ENCODE data around the gene ALK.

DNA sequence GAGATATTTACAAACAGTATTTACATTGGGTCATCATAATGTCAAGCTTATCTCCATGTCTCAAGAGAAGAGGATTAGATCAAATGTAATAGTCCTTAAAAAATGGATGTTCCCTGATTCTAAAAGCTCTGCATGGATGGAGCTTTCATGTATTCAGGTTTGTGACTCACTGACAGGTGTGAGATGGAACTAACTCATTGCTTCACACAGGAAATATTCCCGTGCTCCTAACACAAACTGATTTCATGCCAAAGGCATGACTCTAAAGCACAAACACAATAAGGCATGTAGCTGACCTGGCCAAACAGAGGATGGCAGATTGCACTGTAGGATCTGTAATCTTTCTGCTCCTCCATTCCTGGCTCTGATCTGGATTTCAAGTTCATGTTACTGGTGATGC, 110.0 kb downstream of the ALK start:
- TF ChIP-seq, protein P1, sequence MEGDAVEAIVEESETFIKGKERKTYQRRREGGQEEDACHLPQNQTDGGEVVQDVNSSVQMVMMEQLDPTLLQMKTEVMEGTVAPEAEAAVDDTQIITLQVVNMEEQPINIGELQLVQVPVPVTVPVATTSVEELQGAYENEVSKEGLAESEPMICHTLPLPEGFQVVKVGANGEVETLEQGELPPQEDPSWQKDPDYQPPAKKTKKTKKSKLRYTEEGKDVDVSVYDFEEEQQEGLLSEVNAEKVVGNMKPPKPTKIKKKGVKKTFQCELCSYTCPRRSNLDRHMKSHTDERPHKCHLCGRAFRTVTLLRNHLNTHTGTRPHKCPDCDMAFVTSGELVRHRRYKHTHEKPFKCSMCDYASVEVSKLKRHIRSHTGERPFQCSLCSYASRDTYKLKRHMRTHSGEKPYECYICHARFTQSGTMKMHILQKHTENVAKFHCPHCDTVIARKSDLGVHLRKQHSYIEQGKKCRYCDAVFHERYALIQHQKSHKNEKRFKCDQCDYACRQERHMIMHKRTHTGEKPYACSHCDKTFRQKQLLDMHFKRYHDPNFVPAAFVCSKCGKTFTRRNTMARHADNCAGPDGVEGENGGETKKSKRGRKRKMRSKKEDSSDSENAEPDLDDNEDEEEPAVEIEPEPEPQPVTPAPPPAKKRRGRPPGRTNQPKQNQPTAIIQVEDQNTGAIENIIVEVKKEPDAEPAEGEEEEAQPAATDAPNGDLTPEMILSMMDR (conservative IDR thresholded peaks at IDR 0.05) = no peak
- TF ChIP-seq ZFX (IDR thresholded peaks at IDR 0.05) = no peak
